HepG2 (cell line): ENCODE results near the gene NFYB. TPM values are rescaled to one million over a fixed set of nuclear protein-coding genes. Genes with fewer than 3 reads are reported as not detected.

Experiments
- ATAC-seq: fragments of 200-7000 bp; cut with Tn5 transposase; 3 replicates; pipeline ENCODE4 v1.9.1; 2020; ENCODE audit warnings: mild to moderate bottlenecking, moderate library complexity
- BruUV-seq: library from RNA; stranded (reverse); fragments of 400-500 nt; replicated peaks from 2 replicates; lab custom pipeline; 2021; lab: Mats Ljungman, UMichigan
- CTCF ChIA-PET: fragments of 300-600 bp; formaldehyde crosslinking; extraction: SDS; loops from one replicate; lab custom pipeline; 2021; ENCODE audit warnings: low total read pairs, inconsistent platforms, low intra/inter-chr PET ratio; lab: Yijun Ruan, JAX
- POLR2A ChIA-PET: fragments of 350-600 bp; sonication (Branson Sonifier 250); formaldehyde crosslinking; loops from one replicate; lab custom pipeline; 2020; ENCODE audit warnings: antibody characterized with exemption, inconsistent platforms; lab: Yijun Ruan, JAX
- DNase-seq: peaks from one replicate; pipeline ENCODE4 v3.0.0-alpha.2; 2015; ENCODE audit warnings: low spot score
- FAIRE-seq: peaks from 3 replicates; lab custom pipeline; 2011; peaks lifted over from hg19 to GRCh38; lab: Jason Lieb, UNC
- H2AFZ ChIP-seq: one replicate; pipeline ENCODE4 v1.6.1; 2011; ENCODE audit warnings: low read length, inconsistent platforms
- H3K27ac ChIP-seq: fragments of 300-600 bp; 3 replicates; pipeline ENCODE4 v1.8.0; 2011; ENCODE audit warnings: mixed run types, mild to moderate bottlenecking, mixed read lengths, low read length, inconsistent platforms; ENCODE audit not compliant: insufficient read depth; ENCODE audit errors: extremely low read length
- H3K27me3 ChIP-seq, 2 experiments: fragments of 200-600 bp in 1 of 2; 2 replicates in 1 of 2; 3 replicates in 1 of 2; pipeline versions ENCODE4 v1.6.0 to v1.8.0; 2011; ENCODE audit warnings: low read length in 2 of 2, mild to moderate bottlenecking in 2 of 2, moderate library complexity in 2 of 2, inconsistent platforms in 1 of 2; ENCODE audit not compliant: insufficient read depth in 2 of 2, control insufficient read depth in 1 of 2
- H3K36me3 ChIP-seq, 2 experiments: fragments of 200-600 bp in 1 of 2; replicated peaks in 1 of 2; 2 replicates in 1 of 2; 3 replicates in 1 of 2; pipeline versions ENCODE4 v1.5.1 to v1.8.0; 2011; ENCODE audit warnings: low read length in 2 of 2, inconsistent platforms in 1 of 2; ENCODE audit not compliant: insufficient read depth in 2 of 2, control insufficient read depth in 1 of 2
- H3K4me1 ChIP-seq: 2 replicates; pipeline ENCODE4 v1.5.1; 2012; ENCODE audit warnings: low read length, inconsistent platforms; ENCODE audit not compliant: insufficient read depth
- H3K4me2 ChIP-seq: 2 replicates; pipeline ENCODE4 v1.6.0; 2011; ENCODE audit warnings: low read depth, low read length, inconsistent platforms
- H3K4me3 ChIP-seq, 3 experiments: fragments of 200-600 bp in 1 of 3; sonication (generic), shearing (Covaris generic) in 1 of 3; replicated peaks in 1 of 3; 2 replicates each; pipeline ENCODE4 v1.5.1; 2011 to 2016; ENCODE audit warnings: low read length in 3 of 3, inconsistent platforms in 2 of 3, low read depth in 2 of 3, mild to moderate bottlenecking in 2 of 3, control low read depth in 1 of 3, mixed read lengths in 1 of 3; ENCODE audit not compliant: insufficient read depth in 1 of 3
- H3K79me2 ChIP-seq: one replicate; pipeline ENCODE4 v1.6.1; 2011; ENCODE audit warnings: low read length, inconsistent platforms; ENCODE audit not compliant: insufficient read depth
- H3K9ac ChIP-seq: 2 replicates; pipeline ENCODE4 v1.6.0; 2011; ENCODE audit warnings: mild to moderate bottlenecking, low read depth, low read length, inconsistent platforms; ENCODE audit not compliant: insufficient read depth
- H3K9me3 ChIP-seq: 2 replicates; pipeline ENCODE4 v1.5.1; 2012; ENCODE audit warnings: mild to moderate bottlenecking, low read length
- H4K20me1 ChIP-seq: 2 replicates; pipeline ENCODE4 v1.6.0; 2011; ENCODE audit warnings: inconsistent platforms, mild to moderate bottlenecking, low read length, moderate library complexity; ENCODE audit not compliant: insufficient read depth
- RAD21 ChIP-seq: fragments of 450-650 bp; formaldehyde crosslinking; IDR thresholded peaks from 2 replicates; pipeline ENCODE4 v1.5.0; 2020; ENCODE audit warnings: mild to moderate bottlenecking
- SKI ChIP-seq: fragments of 450-650 bp; IDR thresholded peaks from one replicate; pipeline ENCODE4 v1.6.1; 2018; ENCODE audit warnings: mild to moderate bottlenecking; ENCODE audit not compliant: partially characterized antibody
- UBTF ChIP-seq: sonication (generic); formaldehyde crosslinking; IDR thresholded peaks from 2 replicates; pipeline ENCODE4 v1.4.0; 2020; ENCODE audit warnings: mild to moderate bottlenecking, missing genetic modification reagents
- ZBTB26 ChIP-seq: IDR thresholded peaks from 2 replicates; pipeline ENCODE4 v1.6.1; 2016; ENCODE audit warnings: missing compliant biosample characterization, missing genetic modification reagents, borderline replicate concordance
- WGBS: methylation state at CpG from one replicate; pipeline ENCODE4 v1.1.6; 2017; ENCODE audit warnings: low lambda C conversion rate; 5-methylcytosine and 5-hydroxymethylcytosine counted together
- in situ Hi-C: cut with HindIII; loops from 2 replicates; pipeline ENCODE4 v1.10.0; 2017; ENCODE audit warnings: low pct_unique_long_range_greater_than_20kb; ENCODE audit not compliant: extremely low pct_ligation_motif_present
- intact Hi-C: fragments of 100-400 bp; cut with micrococcal nuclease; formaldehyde crosslinking; loops from one replicate; pipeline ENCODE4 v1.10.0; 2022; ENCODE audit not compliant: unreplicated experiment
- polyA plus RNA-seq, 8 experiments: library from polyadenylated mRNA; depleted of rRNA in 3 of 8; stranded (reverse) in 7 of 8; unstranded in 1 of 8; fragments of >200 nt; fragmentation: Illumina TruSeq in 4 of 8; extraction: Trizol in 4 of 8; gene quantifications; 2 replicates each; pipeline versions ENCODE4 v1.2.1 to v1.2.3, GENCODE V29; 2011 to 2016; ENCODE audit warnings: low read depth in 4 of 8, missing spikeins in 1 of 8, mixed read lengths in 1 of 8; ENCODE audit not compliant: insufficient read depth in 1 of 8
- total RNA-seq, 5 experiments: library from RNA; depleted of rRNA; stranded (reverse); fragments of >200 nt; fragmentation: Illumina TruSeq; extraction: Trizol; gene quantifications; 2 replicates each; pipeline ENCODE4 v1.2.3, GENCODE V29; 2016; ENCODE audit warnings: low read depth in 1 of 5
- TF ChIP-seq, protein P1 (sequence below): sonication (generic); formaldehyde crosslinking; IDR thresholded peaks from 2 replicates; pipeline ENCODE4 v1.4.0; 2020; ENCODE audit warnings: missing genetic modification reagents

NFYB gene
- total and polyA plus RNA-seq, 2 of the 13 experiments (the other 11 are each of a cell fraction or from before 2014, with no cell fraction given), result 18.7 to 36.6 TPM

DNA sequence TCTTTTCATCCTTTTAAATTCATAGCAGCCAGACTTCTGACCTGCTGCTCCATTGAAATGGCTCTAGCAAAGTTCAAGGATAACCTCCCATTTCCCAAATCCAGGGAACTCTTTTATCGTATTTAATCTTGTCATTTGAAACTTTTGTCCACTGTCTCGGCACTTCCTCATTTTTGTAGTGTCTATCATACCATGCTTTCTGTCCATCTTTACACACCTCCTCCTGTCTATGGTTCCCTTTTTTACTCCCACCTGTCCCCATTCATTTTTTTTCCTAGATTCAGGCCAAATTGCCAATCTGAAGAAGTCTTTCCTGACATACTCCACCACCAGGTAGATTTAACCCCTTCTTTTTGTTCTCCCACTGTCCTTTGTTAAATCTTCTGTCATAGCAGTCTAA, 31.0 kb downstream of the NFYB start:
- BruUV-seq, result no TSS peak
- TF ChIP-seq SKI (no peak), RAD21 (CRISPR knock-in tag) (no peak), UBTF (CRISPR knock-in tag) (no peak), ZBTB26 (CRISPR knock-in tag) (no peak)
- TF ChIP-seq, protein P1, sequence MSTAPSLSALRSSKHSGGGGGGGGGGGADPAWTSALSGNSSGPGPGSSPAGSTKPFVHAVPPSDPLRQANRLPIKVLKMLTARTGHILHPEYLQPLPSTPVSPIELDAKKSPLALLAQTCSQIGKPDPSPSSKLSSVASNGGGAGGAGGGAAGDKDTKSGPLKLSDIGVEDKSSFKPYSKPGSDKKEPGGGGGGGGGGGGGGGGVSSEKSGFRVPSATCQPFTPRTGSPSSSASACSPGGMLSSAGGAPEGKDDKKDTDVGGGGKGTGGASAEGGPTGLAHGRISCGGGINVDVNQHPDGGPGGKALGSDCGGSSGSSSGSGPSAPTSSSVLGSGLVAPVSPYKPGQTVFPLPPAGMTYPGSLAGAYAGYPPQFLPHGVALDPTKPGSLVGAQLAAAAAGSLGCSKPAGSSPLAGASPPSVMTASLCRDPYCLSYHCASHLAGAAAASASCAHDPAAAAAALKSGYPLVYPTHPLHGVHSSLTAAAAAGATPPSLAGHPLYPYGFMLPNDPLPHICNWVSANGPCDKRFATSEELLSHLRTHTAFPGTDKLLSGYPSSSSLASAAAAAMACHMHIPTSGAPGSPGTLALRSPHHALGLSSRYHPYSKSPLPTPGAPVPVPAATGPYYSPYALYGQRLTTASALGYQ (CRISPR knock-in tag), result no peak
- H3K4me2 ChIP-seq, result no peak overlapping the region
- H4K20me1 ChIP-seq, result no peaks in the 10 kb centered on the region
- FAIRE-seq (no peak), DNase-seq (no peak), ATAC-seq (no peak)
- no peaks in the 10 kb centered on the region for H3K27me3 ChIP-seq
- H3K9ac ChIP-seq, result no peak overlapping the region
- no peak overlapping the region for H3K27ac ChIP-seq
- 88% methylated on average over 2 of the region's 2 CpGs for WGBS
- no peaks in the 10 kb centered on the region for H3K9me3 ChIP-seq
- H2AFZ ChIP-seq, result no peak overlapping the region
- ChIA-PET POLR2A (no interaction called here), CTCF (no interaction called here)
- no peaks in the 10 kb centered on the region for H3K4me1 ChIP-seq
- no peaks in the 10 kb centered on the region for H3K79me2 ChIP-seq
- H3K4me3 ChIP-seq, result no peak overlapping the region
- in situ Hi-C loops (loop anchor here (5.0 kb wide), 2 partner anchors 50 to 225 kb away; no protein-coding TSS in a partner anchor), intact Hi-C loops (no loop called here)
- H3K36me3 ChIP-seq, result no peaks in the 10 kb centered on the region
